HG02623 (cell line): Measurements from ENCODE around the gene EPB41.
A peak's percentile ranks its signal among the peaks of the same experiment; 100 is the strongest.

Source experiments
- ATAC-seq: cut with Tn5 transposase; IDR thresholded peaks from one replicate; pipeline ENCODE4 v1.9.1; 2021; ENCODE audit warnings: moderate library complexity; ENCODE audit not compliant: unreplicated experiment

The EPB41 gene

DNA sequence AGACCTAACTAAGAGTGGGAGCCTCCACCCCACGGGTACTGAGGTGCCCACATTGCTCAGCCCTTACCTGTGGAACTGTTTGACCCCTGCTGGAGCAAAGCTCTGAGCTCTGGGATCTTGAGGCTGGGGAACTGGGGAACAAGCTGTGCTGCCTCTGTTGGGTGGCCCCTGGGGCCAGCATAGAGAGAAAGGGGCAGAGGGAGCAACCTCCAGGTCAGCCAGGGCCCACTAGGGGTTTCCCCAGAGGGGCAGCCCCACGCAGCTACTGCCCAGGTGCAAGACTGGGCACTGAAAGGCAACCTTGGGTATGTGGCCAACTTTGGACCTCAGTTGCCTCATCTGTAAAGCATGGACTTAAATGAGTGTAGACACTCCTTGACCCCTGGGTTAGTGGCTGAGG, 23.5 kb upstream of the EPB41 start:
- no peak for ATAC-seq

DNA sequence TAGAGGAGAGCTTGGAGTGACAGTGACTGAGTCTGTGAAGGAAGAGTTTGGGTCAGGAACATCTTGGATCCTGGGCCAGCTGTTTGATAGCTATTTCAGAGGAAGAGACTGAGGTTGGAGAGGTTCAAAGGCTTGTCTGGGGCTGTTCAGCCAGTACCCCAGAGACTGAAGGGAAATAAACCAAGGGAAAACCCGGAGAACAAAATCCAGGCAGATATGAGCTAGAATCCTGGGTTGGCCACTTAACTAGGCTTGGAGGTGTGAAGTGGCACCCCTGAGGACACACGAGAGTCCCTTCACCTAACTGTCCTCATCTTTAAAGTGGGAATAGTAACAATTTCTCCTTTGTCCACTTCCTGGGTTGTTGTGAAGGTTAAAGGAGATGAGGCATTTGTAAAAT, 23.1 kb upstream of the EPB41 start:
- no peak for ATAC-seq

DNA sequence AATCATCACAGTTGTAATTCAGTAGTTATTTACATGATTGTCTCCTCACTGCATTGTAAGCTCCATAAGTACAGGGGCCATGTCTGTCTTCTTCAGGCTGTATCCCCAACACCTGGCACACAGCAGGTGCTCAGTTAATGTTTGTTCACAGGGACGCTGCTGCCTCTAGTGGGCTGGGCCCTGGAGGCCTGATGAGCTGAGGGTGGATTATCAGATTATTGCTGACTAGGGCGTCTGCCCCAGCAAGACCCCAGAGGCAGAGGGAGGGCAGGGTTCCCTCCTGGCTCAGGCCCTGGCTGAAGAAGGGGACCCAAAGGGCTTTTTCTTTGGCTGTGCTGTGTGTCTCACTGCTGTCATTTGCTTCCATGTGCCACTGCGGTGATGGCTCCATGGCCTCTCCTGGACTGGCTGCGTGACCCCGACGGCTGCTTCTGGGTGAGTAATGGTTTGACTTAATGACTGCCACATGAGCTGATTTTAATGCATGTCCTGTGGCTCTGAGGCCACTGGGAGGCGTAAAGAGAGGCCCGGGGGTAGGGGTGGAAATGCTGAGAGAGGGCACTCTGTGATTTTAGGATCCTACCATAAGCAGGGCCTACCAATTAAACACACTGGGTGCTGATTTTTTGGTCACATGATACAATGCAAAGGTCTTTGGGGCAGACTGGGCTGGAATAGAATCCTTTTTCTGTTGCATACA, 20.8 kb upstream of the EPB41 start:
- no peak for ATAC-seq

DNA sequence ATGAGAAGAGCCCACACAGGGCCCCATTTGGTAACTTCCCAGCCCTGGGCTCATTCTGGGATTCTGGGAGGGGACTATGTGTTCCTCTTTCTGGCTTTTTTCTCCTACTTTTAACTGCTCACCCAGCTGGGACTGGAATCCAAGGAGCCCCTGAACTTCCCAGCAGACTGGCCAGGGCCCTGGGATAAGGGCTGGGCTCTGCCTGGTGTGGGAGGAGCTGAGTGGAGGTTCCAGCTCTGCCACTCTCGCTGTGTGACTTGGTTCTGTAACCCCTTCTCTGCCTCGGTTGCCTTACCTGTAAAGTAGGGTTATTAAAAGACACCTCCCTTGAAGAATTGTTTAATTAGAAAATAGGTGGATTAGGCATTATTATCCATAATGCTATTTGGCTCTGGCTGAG, 19.6 kb upstream of the EPB41 start:
- ATAC-seq = no peak

DNA sequence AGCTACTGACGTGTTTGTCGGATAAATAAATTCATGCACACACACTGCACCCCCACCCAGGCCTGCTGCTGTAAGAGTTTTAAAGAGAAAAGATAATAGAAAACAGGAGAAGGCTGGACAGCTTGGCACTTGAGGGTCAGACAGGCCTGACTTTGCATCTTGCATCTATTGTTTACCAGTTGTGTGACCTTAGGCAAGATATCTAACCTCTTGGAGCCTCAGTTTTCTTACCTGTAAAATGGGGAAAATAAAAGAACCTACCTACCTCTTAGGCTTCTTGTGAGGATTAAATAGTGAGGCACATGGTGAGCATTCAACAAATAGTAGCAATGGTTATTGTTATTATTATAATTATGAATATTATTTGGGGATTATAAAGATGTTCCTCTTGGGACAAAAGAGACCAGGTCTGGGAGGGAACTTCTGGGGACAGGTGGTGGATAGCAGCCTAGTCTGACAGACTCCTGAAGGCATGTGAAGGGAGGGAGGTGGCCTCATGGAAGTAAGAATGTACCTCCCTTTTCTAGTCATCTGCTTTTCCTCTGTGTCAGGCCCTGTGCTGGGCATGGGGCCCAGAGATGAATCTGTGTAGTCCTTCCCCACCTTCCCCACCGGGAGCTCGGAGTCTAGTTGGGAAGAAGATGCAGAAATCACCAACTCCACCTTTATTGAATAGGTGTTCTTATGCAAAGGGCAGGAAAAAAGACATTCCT, 18.3 kb upstream of the EPB41 start:
- no peak for ATAC-seq

DNA sequence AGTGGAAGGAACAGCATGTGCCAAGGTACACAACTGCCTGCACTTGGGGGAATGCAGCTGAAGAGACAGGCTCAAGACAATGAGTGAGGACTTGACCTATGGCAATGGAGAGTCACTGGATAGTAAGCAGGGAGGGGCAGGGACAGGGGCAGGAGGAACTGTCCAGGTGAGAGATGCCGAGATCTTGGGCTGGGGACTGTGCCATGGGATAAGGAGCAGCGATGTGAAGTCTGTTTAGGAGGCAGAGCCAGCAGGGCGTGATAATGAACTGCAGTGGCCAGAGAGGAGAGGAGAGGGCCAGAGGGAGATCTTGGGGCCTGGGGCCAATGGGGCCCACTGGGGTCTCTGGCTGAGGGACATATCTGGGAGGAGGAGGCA, 17.8 kb upstream of the EPB41 start:
- no peak for ATAC-seq

DNA sequence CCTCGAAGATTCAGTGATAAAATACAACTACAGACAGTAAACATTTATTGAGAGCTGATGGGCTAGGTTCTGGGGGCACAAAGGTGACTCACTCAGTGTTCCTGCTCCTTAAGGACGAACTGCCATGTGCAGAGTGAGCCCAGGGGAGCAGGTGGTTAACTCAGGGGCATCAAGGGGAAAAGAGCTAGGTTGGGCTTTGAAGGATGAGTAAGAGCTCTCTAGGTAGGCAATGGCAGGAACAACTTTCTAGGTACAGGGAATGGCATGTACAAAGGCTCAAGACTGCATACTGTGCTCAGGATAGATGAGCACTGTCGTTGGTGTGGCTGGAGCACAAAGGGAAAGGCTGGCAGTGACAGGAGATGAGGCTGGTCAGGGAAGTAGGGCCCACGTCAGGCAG, 16.6 kb upstream of the EPB41 start:
- no peak for ATAC-seq

DNA sequence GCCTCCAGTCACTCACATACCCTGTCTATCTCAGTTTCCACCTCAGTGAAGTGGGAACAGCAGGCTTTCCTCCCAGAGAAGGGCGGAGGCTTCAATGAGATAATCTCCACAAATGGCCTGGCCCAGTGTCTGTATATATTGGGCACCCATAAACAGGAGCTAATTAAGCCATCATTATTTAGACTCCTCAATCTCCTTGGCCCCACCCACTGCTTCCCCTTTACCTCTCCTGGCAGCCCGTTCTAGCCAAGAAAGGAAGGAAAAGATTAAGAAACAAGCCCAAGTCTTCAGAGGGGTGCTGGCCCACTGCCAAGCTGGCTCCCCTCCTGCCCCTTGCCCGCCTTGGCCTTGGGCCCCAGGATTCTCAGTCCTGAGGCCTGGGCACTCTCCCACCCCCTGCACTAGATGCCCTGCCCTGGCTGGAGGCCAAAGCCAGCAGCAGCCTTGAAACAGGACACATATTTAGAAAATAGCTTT, 15.9 kb upstream of the EPB41 start:
- no peak for ATAC-seq

DNA sequence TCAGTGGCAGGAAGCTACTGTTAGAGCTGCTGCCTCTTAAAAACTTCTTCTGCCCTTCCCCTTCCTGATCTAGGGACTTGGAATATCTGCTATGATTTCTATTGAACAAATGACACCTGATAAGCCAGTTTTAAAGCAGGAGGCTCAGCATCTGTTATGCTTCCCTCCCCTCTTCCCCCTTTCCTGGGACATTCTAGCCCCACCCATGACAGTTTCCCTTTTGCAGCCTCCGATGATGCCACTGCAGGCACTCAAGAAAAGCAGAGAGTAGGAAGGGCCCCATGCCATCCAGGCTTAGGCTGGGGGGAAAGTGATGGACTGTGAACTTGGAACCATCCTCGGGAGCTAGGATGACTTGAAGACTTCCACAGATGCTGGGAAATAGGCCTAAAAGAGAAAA, 15.1 kb upstream of the EPB41 start:
- ATAC-seq = no peak

DNA sequence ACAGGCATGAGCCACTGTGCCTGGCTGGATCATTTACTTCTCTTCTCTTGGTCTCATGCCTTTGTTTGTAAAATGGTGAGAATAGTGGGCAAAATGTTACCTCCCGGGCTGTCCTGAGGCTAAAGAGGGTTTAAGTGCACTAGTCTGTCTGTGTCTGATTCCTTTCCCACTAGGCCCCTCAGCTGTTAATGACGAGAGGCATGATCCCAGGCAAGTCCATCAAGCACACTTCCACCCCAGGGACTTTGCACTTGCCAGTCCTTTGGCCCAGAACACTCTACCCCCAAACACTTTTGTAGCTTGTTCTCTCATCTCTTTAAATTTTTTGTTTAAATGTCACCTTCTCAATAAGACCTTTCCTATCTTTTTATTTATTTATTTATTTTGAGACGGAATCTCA, 13.8 kb upstream of the EPB41 start:
- ATAC-seq = no peak

DNA sequence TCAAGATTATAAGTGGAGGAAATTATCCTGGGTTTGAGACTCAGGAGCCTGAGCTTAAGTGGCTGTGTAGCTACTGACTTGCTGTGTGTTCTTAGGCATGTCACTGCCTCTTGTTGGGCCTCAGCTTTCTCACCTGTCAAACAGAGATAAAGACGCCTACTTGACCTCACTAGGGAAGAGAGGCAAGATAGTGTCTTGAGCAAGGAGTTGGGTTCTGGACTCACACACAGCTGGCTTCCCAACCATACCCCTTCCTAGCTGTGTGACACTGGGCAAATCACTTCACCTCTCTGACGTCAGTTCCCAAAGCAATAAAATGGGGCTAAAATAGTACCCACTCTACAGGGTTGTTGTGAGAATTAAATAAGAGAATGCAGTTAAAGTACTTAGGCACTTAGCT, 11.6 kb upstream of the EPB41 start:
- no peak for ATAC-seq

DNA sequence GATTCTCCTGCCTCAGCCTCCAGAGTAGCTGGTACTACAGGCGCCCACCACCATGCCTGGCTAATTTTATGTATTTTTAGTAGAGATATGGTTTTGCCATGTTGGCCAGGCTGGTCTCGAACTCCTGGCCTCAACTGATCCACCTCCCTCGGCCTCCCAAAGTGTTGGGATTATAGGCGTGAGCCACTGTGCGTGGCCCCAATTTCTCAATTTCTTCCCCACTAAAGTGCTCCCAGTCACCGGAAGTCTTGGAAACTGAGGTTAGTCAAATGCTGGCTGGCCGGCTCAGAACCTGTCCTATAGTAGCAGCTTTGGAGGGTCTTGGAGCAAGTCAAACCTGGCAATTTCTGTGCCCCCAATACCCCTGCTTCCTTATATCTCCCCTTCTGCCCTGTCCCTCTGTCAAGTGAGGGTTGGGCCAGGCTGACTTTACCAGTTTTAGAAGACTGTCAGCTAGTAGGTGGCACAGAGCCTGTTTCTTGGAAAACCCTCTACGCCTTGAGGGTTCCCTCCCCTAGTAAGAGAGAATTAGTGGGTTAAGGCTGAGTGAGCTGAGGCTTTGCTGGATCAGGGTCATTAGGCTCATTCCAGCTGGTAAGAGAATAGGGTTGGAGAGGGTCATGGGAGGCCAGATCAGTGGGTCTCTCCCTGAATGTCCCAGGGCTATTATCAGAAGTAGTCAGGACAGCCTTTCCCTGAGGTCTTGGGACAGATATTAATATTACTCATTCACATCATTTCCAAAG, 8.3 kb upstream of the EPB41 start:
- ATAC-seq = no peak

DNA sequence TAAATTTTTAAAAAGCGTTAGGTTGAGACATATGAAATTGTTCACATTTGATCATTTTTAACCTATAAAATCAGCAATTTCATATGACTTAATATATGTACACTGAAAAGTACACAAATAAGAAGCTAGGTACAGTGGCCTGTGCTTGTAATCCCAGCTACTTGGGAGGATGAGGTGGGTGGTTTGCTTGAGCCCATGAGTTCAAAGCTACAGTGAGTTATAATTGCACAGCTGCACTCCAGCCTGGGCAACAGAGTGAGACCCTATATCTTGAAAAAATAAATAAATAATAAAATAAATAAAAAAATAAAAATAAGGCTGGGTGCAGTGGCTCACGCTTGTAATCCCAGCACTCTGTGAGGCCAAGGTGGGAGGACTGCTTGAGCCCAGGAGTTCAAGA, 5.2 kb upstream of the EPB41 start:
- ATAC-seq = no peak

DNA sequence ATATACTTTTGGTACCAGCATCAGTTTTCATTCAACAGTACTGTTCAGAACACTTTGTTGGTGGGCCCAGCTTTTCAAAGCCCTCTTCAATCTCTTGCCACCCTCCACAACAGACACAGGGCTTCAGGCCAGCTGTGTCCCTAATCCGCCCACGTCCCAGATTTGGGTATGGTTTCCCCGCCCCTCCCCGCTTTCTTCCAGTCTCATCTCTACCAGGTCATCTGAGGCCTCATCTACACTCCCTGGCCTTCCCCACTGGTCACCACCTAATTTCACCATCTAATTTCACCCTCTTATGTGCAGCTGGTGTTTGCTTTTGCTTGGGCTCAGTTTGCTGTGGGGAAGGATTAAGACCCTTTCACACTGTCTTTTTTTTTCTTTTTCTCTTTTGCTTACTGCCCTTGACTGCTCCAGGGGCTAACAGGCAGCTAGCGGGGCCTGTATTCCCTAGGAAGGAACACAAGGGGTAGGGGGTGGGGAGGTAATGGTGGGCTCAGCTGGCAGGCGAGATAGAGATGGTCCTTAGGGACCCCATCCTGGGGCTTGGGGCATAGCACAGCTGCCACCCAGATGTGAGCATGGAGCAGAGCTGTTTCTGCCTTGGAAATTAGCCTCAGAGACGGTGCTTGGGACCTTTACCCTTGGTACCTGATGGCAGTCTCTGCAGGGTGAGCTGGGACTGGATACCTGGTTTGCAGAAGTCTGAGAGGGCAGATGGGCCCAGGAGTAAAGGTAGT, 3.8 kb upstream of the EPB41 start:
- ATAC-seq = no peak

DNA sequence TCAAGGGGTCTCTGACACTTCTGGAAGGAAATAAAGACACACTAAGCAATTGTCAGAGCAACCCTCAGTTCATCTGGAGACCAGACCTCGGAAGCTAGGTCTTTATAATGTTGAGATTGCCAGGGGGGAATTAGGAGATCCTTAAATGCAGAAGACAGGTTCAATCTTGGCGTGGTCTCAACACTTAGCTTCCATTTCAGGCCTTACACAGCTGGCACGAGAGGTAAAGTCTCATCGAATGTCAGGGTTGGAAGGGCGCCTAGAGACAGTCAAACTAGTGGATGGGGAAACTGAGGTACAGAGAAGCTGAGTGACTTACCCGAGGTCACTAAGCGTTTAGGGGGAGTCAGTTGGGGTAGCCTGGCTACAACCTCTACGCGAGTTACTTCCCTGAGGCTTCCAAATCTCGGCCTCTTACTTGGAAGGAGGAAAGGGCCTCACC, 562 bp upstream of the EPB41 start:
- no peak for ATAC-seq

DNA sequence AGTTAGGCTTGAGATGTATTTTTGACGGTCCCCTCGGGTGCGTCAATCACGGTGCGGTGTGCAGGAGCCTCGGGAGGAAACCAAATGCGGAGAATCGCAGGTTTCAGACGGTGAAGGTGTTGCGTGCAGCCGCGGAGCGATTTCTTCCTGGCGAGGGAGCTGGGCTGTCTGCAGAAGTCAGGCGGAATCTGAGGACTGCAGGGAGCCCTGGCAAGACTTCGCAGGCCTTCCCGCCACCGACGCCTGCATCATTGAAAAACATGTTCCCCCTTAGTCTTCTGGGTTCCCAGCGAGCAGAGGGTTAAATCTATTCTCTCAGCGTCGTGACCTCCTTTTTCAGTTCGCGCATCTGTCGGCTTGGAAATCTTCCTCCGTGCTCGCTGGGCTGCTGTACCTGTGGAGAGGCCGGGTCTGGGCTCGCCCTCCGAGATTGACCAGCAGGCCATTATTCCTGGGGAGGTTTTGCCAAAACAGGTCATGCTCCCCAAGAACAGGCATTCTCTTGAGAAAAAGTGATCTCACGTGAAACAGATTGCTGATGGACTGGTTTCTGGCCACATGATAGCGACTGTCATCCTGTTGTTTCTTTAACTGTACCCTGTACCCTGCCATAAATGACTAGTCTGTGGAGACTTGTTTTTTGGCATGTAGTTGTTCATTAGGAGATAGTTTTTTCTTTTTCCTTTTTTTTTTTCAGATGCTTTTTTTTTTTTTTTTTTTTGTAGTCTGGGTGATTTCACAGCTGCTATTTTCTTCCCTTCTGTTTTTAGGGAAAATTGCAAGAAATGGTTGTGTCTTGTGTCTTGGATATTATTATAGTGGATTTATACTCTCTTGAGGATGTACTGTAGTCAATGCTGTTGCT, 894 bp downstream of the EPB41 start:
- ATAC-seq = peak; percentile 10

DNA sequence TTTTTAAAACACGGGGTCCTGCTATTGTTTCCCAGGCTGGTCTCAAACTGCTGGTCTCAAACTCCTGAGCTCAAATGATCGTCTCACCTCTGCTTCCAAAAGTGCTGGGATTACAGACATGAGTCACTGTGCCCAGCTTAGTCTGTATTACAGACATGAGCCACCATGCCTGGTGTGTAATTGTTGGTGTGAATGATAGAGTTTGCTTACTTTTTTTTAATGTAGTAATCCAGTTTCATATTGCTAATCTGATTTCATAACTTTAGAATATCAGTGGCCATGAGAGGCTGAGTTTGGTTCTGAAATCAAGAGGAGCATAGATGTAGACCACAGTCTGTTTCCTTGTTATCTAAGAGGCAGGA, 3.4 kb downstream of the EPB41 start:
- no peak for ATAC-seq

DNA sequence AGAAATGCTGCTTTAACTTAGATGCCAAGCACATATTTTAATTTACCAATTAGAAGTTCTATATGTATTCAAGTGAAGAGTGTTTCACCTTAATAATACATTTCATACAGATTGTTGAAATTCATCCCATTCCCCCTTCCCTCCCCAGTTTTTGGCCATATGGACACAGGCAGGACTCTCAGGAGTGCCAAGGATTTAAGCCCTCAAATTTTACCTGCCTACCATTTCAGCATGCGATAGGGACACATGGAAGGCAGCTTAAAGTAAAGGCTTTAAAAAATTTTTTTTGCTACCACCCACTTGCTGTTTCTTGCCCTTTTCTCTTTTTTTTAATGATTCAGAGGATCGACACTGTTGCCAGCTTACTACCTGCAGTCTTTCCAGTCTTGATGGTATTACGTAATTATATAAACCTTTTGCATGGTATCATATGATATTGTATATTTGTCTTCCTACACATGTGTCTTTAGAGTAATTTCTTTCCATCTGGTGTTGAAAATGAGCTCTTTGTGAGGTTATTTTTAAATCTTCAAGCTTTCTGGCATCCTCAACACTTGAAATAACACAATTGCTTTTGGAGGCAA, 7.0 kb downstream of the EPB41 start:
- no peak for ATAC-seq

DNA sequence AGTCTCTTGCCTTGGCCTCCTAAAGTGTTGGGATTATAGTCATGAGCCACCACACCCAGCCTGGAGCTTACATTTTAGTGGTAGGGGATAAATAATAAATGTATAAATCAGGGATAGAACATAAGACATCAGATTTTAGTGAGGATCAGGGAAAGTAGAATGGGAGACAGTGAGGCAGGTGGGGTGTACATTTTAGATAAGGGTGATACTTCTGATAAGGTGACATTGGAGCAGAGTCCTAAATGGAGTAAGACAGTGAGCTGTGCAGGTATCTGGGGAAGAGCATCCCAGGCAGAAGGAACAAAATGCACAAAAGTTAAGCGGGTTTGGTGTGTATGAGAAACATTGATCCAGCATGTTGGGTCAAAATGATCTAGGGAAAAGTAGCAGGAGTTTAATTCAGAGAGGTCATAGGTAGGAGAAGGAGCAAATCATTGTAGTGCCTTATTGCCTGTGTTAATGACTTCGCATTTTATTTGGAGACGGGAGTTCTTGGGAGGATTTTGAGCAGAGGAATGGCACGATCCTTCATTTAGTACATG, 11.1 kb downstream of the EPB41 start:
- ATAC-seq = no peak
